A172 (cell line): ENCODE results near the gene PRKN. TPM values are rescaled to one million over a fixed set of nuclear protein-coding genes. Genes with fewer than 3 reads are reported as not detected.
"Not testable (repeated sequence)": the region's sequence is repeated elsewhere in the genome, so short reads cannot be mapped to it uniquely, and the experiment has no call there.

Source experiments
- DNase-seq: peaks from one replicate; pipeline ENCODE4 v3.0.0-alpha.2; 2015; ENCODE audit warnings: low spot score
- total RNA-seq: library from RNA; depleted of rRNA; stranded (reverse); fragments of >200 nt; shearing (Covaris generic); gene quantifications from 2 replicates; pipeline ENCODE4 v1.2.3, GENCODE V29; 2014

PRKN gene
- total RNA-seq, 1 experiment from 2014 or later = 0.43 TPM

GRCh38 chr6:161547617-161548016, 1179.9 kb downstream of the PRKN start:
- peak; percentile 26 for DNase-seq

- no peak for DNase-seq
Observed at GRCh38 chr6:161546632-161547031, 1180.9 kb downstream of the PRKN start.

GRCh38 chr6:161545741-161546140, 1181.8 kb downstream of the PRKN start:
- DNase-seq = no peak

GRCh38 chr6:161544801-161545480, 1182.6 kb downstream of the PRKN start:
- no peak for DNase-seq

GRCh38 chr6:161543684-161544309, 1183.8 kb downstream of the PRKN start:
- no peak for DNase-seq

GRCh38 chr6:161542346-161542980, 1185.1 kb downstream of the PRKN start:
- no peak for DNase-seq

GRCh38 chr6:161540532-161540931, 1187.0 kb downstream of the PRKN start:
- DNase-seq = no peak

GRCh38 chr6:161536224-161536630, 1191.3 kb downstream of the PRKN start:
- no peak for DNase-seq

- DNase-seq = no peak
Observed at GRCh38 chr6:161534264-161534873, 1193.2 kb downstream of the PRKN start.

- no peak for DNase-seq
Observed at GRCh38 chr6:161533266-161533665, 1194.3 kb downstream of the PRKN start.

GRCh38 chr6:161532536-161532935, 1195.0 kb downstream of the PRKN start:
- no peak for DNase-seq

GRCh38 chr6:161526794-161527193, 1200.8 kb downstream of the PRKN start:
- DNase-seq = no peak

- no peak for DNase-seq
Observed at GRCh38 chr6:161523362-161523761, 1204.2 kb downstream of the PRKN start.

GRCh38 chr6:161522276-161522675, 1205.3 kb downstream of the PRKN start:
- no peak for DNase-seq

- DNase-seq = no peak
Observed at GRCh38 chr6:161511447-161512095, 1216.0 kb downstream of the PRKN start.

GRCh38 chr6:161508341-161508740, 1219.2 kb downstream of the PRKN start:
- no peak for DNase-seq

GRCh38 chr6:161507375-161507774, 1220.2 kb downstream of the PRKN start:
- no peak for DNase-seq

GRCh38 chr6:161503570-161503969, 1224.0 kb downstream of the PRKN start:
- no peak for DNase-seq

GRCh38 chr6:161498881-161499280, 1228.7 kb downstream of the PRKN start:
- DNase-seq = no peak

GRCh38 chr6:161498359-161498758, 1229.2 kb downstream of the PRKN start:
- peak; percentile 57 for DNase-seq

GRCh38 chr6:161496941-161497340, 1230.6 kb downstream of the PRKN start:
- no peak for DNase-seq

GRCh38 chr6:161496271-161496670, 1231.3 kb downstream of the PRKN start:
- not testable (repeated sequence) for DNase-seq
